Endothelial cell of umbilical vein (primary cell): Measurements from ENCODE around the gene ASRGL1. TPM values are rescaled to one million over a fixed set of nuclear protein-coding genes. Genes with fewer than 3 reads are reported as not detected.
"Not testable (repeated sequence)": the region's sequence is repeated elsewhere in the genome, so short reads cannot be mapped to it uniquely, and the experiment has no call there.

Source experiments
- BruUV-seq: library from RNA; stranded (reverse); fragments of 400-500 nt; replicated peaks from 2 replicates; lab custom pipeline; 2021; lab: Mats Ljungman, UMichigan
- CTCF ChIA-PET: fragments of 300-600, 350-600 bp; sonication (Branson Sonifier 250); formaldehyde crosslinking; loops from one replicate; lab custom pipeline; 2021; ENCODE audit warnings: antibody characterized with exemption, inconsistent platforms; lab: Charles Lee
- POLR2A ChIA-PET: fragments of 300-600, 350-600 bp; sonication (Branson Sonifier 250); formaldehyde crosslinking; loops from one replicate; lab custom pipeline; 2021; ENCODE audit warnings: antibody characterized with exemption, inconsistent platforms; lab: Charles Lee
- DNase-seq: peaks from one replicate; pipeline ENCODE4 v3.0.0-alpha.2; 2011; ENCODE audit warnings: low read depth, low spot score
- FAIRE-seq: peaks from 2 replicates; lab custom pipeline; 2011; peaks lifted over from hg19 to GRCh38; lab: Jason Lieb, UNC
- H2AFZ ChIP-seq: 2 replicates; pipeline ENCODE4 v1.6.0; 2012; ENCODE audit warnings: low read depth, low read length, control low read depth, inconsistent platforms
- H3K27ac ChIP-seq: 2 replicates; pipeline ENCODE4 v1.5.1; 2011; ENCODE audit warnings: low read depth, mild to moderate bottlenecking, control low read depth, low read length, moderate library complexity; ENCODE audit not compliant: insufficient read depth
- H3K27me3 ChIP-seq, 2 experiments: 2 replicates each; pipeline versions ENCODE4 v1.6.0 to v1.6.1; 2011; ENCODE audit warnings: low read length in 2 of 2, mixed read lengths in 1 of 2; ENCODE audit not compliant: control insufficient read depth in 2 of 2, insufficient read depth in 2 of 2
- H3K36me3 ChIP-seq, 2 experiments: 2 replicates in 1 of 2; 3 replicates in 1 of 2; pipeline ENCODE4 v1.5.1; 2011; ENCODE audit warnings: low read length in 2 of 2, mild to moderate bottlenecking in 1 of 2, moderate library complexity in 1 of 2; ENCODE audit not compliant: control insufficient read depth in 2 of 2, insufficient read depth in 2 of 2; ENCODE audit errors: extremely low read depth in 1 of 2
- H3K4me1 ChIP-seq: 3 replicates; pipeline ENCODE4 v1.5.1; 2011; ENCODE audit warnings: mild to moderate bottlenecking, low read length; ENCODE audit not compliant: control insufficient read depth, insufficient read depth; ENCODE audit errors: extremely low read depth
- H3K4me2 ChIP-seq: 2 replicates; pipeline ENCODE4 v1.6.1; 2011; ENCODE audit warnings: low read length, control low read depth, mixed read lengths; ENCODE audit not compliant: insufficient read depth
- H3K4me3 ChIP-seq, 3 experiments: fragments of 200-600 bp in 1 of 3; sonication (generic), shearing (Covaris generic) in 1 of 3; replicated peaks in 1 of 3; 2 replicates each; pipeline ENCODE4 v1.5.1; 2011 to 2016; ENCODE audit warnings: control low read depth in 3 of 3, low read length in 3 of 3, mild to moderate bottlenecking in 2 of 3, inconsistent platforms in 1 of 3, low read depth in 1 of 3, moderate library complexity in 1 of 3; ENCODE audit not compliant: insufficient read depth in 1 of 3
- H3K79me2 ChIP-seq: 2 replicates; pipeline ENCODE4 v1.6.0; 2012; ENCODE audit warnings: low read length, inconsistent platforms; ENCODE audit not compliant: control insufficient read depth, insufficient read depth
- H3K9ac ChIP-seq: replicated peaks from 2 replicates; pipeline ENCODE3; 2011; ENCODE audit warnings: low read length, control low read depth; ENCODE audit not compliant: insufficient read depth; ENCODE audit errors: extremely low read depth
- H3K9me1 ChIP-seq: replicated peaks from 3 replicates; pipeline ENCODE4 v1.6.0; 2011; ENCODE audit warnings: mild to moderate bottlenecking, low read length; ENCODE audit not compliant: control insufficient read depth, insufficient read depth; ENCODE audit errors: extremely low read depth
- H3K9me3 ChIP-seq: replicated peaks from 2 replicates; pipeline ENCODE4 v1.5.1; 2012; ENCODE audit warnings: low read length, inconsistent platforms; ENCODE audit not compliant: control insufficient read depth, insufficient read depth
- H4K20me1 ChIP-seq: replicated peaks from 2 replicates; pipeline ENCODE3; 2011; ENCODE audit warnings: mild to moderate bottlenecking, low read length; ENCODE audit not compliant: control insufficient read depth, insufficient read depth; ENCODE audit errors: extremely low read depth
- dilution Hi-C: fragments of 300-500 bp; cut with MboI; formaldehyde crosslinking; loops from one replicate; pipeline ENCODE4 v1.15.0; 2019; ENCODE audit warnings: low sequenced_read_pairs; ENCODE audit not compliant: extremely low pct_ligation_motif_present
- intact Hi-C: fragments of 100-400 bp; cut with micrococcal nuclease; formaldehyde crosslinking; loops from one replicate; pipeline ENCODE4 v1.10.0; 2022
- polyA plus RNA-seq, 4 experiments: library from polyadenylated mRNA; depleted of rRNA in 3 of 4; stranded (reverse) in 3 of 4; unstranded in 1 of 4; fragments of >200 nt; gene quantifications; 2 replicates each; pipeline versions ENCODE4 v1.2.1 to v1.2.3, GENCODE V29; 2011 to 2012; ENCODE audit warnings: missing spikeins in 1 of 4
- total RNA-seq: library from RNA; stranded (reverse); gene quantifications from 2 replicates; pipeline ENCODE4 v1.2.3, GENCODE V29; 2021
- TF ChIP-seq, protein P1 (sequence below), 2 donors: IDR thresholded peaks; 1 replicate in 1 of 2; 2 replicates in 1 of 2; pipeline ENCODE4 v1.5.1; 2011; ENCODE audit warnings: low read length in 2 of 2, mild to moderate bottlenecking in 2 of 2, moderate library complexity in 2 of 2, control low read depth in 1 of 2, inconsistent platforms in 1 of 2, low read depth in 1 of 2; ENCODE audit not compliant: insufficient read depth in 1 of 2; ENCODE audit errors: extremely low read depth in 1 of 2

The ASRGL1 gene
- total and polyA plus RNA-seq, 2 donors (not counting 3 experiments of a cell fraction or from before 2014, with no cell fraction given) = 33.1 to 36.0 TPM

DNA sequence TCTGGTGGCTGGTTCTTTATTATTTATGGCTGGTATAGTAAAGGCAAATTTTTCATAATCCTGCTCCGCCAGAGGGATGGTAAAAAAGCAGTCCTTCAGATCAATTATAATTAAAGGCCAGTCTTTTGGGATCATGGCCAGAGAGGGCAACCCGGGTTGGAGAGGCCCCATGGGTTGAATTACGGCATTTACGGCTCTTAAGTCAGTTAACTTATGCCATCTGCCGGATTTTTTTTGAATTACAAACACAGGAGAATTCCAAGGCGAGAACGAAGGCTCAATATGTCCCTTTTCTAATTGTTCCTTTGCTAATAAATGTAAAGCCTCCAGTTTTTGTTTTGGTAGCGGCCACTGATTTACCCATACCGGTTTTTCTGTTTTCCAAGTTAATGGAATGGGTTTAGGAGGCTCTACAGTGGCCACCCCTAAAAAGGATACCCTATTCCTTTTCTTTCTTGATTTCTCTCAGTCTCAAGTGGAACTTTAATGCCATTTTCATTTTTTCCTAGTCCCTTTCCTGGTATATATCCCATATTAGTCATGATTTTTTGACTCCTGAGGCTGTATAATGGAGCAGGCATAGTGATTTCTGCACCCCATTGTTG, 41.3 kb downstream of the ASRGL1 start:
- H3K4me1 ChIP-seq, H3K4me3 ChIP-seq, H3K27me3 ChIP-seq, H3K9me3 ChIP-seq, dilution Hi-C loops, FAIRE-seq, H2AFZ ChIP-seq, H3K79me2 ChIP-seq, H3K36me3 ChIP-seq, H3K27ac ChIP-seq, POLR2A ChIA-PET, BruUV-seq, H4K20me1 ChIP-seq, H3K9ac ChIP-seq, H3K9me1 ChIP-seq, H3K4me2 ChIP-seq: not testable (repeated sequence)
- intact Hi-C loops = loop anchor here (1.0 kb wide), 5 partner anchors 38 to 207 kb away; no protein-coding TSS in a partner anchor
- TF ChIP-seq, protein P1, sequence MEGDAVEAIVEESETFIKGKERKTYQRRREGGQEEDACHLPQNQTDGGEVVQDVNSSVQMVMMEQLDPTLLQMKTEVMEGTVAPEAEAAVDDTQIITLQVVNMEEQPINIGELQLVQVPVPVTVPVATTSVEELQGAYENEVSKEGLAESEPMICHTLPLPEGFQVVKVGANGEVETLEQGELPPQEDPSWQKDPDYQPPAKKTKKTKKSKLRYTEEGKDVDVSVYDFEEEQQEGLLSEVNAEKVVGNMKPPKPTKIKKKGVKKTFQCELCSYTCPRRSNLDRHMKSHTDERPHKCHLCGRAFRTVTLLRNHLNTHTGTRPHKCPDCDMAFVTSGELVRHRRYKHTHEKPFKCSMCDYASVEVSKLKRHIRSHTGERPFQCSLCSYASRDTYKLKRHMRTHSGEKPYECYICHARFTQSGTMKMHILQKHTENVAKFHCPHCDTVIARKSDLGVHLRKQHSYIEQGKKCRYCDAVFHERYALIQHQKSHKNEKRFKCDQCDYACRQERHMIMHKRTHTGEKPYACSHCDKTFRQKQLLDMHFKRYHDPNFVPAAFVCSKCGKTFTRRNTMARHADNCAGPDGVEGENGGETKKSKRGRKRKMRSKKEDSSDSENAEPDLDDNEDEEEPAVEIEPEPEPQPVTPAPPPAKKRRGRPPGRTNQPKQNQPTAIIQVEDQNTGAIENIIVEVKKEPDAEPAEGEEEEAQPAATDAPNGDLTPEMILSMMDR (IDR thresholded peaks at IDR 0.05; ENCODE audit: extremely low read depth in 1 of 2, insufficient read depth in 1 of 2, low read depth in 1 of 2, low read length in 2 of 2) = peak; percentile 3 to 4
- CTCF ChIA-PET = interaction anchor here (0.8 to 4.5 kb wide), 14 partner anchors 19 to 207 kb away, joined by 3 to 76 read pairs (median 4); partner anchors contain the start of gene ASRGL1
- DNase-seq = peak; percentile 46

DNA sequence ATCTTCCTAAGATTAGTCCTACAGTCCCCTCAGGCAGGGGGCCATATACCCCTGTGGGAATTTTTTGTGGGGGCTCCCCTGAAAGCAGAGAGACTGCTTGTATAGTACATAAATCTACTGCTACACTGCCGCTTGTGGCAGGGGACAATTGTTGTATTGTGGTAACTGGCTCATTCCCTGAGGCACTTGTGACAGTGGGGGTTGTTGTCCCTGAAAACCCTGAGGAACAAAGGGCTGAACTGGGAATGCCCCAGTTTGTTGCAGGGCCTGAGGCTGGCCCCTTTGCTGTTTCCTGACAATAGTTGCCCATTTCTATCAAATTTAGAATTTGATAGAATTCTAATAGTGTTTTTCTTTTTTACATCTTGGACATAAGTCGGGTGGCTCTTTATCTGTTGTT, 42.3 kb downstream of the ASRGL1 start:
- H3K4me1 ChIP-seq, FAIRE-seq, H3K27ac ChIP-seq, H3K4me3 ChIP-seq, H3K9ac ChIP-seq, BruUV-seq, H3K79me2 ChIP-seq, H3K4me2 ChIP-seq, POLR2A ChIA-PET, intact Hi-C loops, dilution Hi-C loops, H3K9me3 ChIP-seq, H3K27me3 ChIP-seq, H2AFZ ChIP-seq, H3K36me3 ChIP-seq, H4K20me1 ChIP-seq, DNase-seq, H3K9me1 ChIP-seq: not testable (repeated sequence)
- CTCF ChIA-PET = interaction anchor here (0.7 to 1.6 kb wide), 5 partner anchors 15 to 315 kb away, joined by 3 to 15 read pairs (median 7); no protein-coding TSS in a partner anchor
